Stimulated activated CD4-positive, alpha-beta T cell treated with anti-CD3 and anti-CD28 coated beads, Interleukin-1b, Interleukin-23, amount 100 ng/mL, for 24 hours (primary cell): ENCODE data around the gene PGS1.

Experiments used
- DNase-seq, 4 experiments: peaks; one replicate each; pipeline ENCODE4 v3.0.0-alpha.2; 2020; ENCODE audit warnings: low read depth in 4 of 4, low spot score in 1 of 4

PGS1 gene

GRCh38 chr17:78469443-78469842 is 91.0 kb downstream of the PGS1 start:
- DNase-seq, result no peak

DNA sequence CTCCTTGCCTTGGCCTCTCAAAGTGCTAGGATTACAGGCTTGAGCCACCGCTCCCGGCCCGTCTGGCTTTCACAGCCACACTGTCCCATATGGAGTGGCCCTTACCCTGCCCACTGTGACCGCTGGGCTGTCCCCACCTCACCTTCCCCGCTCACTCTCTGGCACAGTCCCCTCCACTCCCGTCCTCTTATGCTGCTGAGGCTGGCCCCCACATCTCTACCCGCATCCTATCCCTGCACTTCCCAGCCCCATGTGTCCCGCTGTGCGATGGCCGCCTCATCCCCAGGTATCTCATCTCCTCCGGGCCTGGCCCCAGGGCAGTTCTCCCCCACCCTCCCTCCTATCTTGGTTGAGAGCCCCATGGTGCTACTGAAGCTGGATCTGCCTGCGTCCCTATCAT is 93.2 kb downstream of the PGS1 start:
- no peak for DNase-seq

- DNase-seq, result no peak
These were observed 93.8 kb downstream of the PGS1 start for GRCh38 chr17:78472035-78472905.

DNA sequence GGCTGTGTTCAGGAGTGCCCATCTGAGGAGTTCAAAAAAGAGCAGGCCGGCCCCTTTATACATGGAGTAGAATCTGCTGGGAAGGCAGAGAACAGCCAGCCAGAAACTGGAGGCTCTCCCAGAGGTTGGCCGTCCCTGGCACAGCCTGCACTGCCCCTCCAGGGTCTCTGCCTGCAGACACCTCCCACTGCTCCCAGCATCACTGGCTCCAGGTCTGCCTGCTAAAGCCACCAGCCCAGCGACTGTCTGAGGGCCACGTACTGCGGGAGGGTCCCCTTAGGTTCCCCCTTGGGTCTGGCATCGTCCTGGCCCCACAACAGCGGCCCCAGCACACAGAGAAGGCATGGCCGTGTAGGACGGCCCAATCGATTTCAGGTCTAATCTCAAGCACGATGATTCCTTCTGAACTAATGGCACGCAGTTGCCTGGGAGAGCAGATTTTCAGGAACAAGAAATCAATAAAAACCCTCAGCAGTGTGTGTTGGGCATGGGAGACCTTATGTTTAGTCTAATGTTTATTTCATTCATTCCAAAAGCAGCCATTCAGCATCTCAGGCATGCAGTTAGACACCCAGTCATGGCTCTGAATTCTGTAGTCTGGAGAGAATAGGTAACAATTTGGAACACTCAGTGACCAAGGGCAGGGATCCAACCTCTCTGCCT is 95.6 kb downstream of the PGS1 start:
- DNase-seq, result no peak
